KMS-11 (cell line): ENCODE results near the gene CHST10.

Experiments used
- H2AFZ ChIP-seq: fragments of 200-600 bp; sonication (generic); 2 replicates; pipeline ENCODE4 v1.6.1; 2016; ENCODE audit warnings: antibody characterized with exemption, mixed run types, low read depth
- H3K27ac ChIP-seq: fragments of 200-600 bp; sonication (generic); 2 replicates; pipeline ENCODE4 v1.6.1; 2016; ENCODE audit warnings: mild to moderate bottlenecking, mixed run types
- H3K27me3 ChIP-seq: fragments of 200-600 bp; sonication (generic); 2 replicates; pipeline ENCODE4 v1.6.1; 2017; ENCODE audit warnings: mild to moderate bottlenecking, low read depth, mixed run types, moderate library complexity; ENCODE audit not compliant: insufficient read depth
- H3K36me3 ChIP-seq: fragments of 200-600 bp; sonication (generic); 2 replicates; pipeline ENCODE4 v1.6.1; 2017; ENCODE audit warnings: mild to moderate bottlenecking, mixed run types; ENCODE audit not compliant: insufficient read depth
- H3K4me1 ChIP-seq: fragments of 200-600 bp; sonication (generic); 2 replicates; pipeline ENCODE4 v1.6.1; 2016; ENCODE audit warnings: mild to moderate bottlenecking, low read depth, mixed run types; ENCODE audit not compliant: poor library complexity, severe bottlenecking
- H3K4me2 ChIP-seq: fragments of 200-600 bp; sonication (generic); 2 replicates; pipeline ENCODE4 v1.7.0; 2016; ENCODE audit warnings: mild to moderate bottlenecking, mixed run types
- H3K4me3 ChIP-seq: fragments of 200-600 bp; sonication (generic); IDR thresholded peaks from 2 replicates; pipeline ENCODE4 v1.6.1; 2017; ENCODE audit warnings: low read depth, low read length, mixed read lengths; ENCODE audit not compliant: insufficient read depth
- H3K79me2 ChIP-seq: fragments of 200-600 bp; sonication (generic); 2 replicates; pipeline ENCODE4 v1.6.1; 2016; ENCODE audit warnings: low read depth, mixed run types; ENCODE audit not compliant: insufficient read depth
- H3K9ac ChIP-seq: fragments of 200-600 bp; sonication (generic); 2 replicates; pipeline ENCODE4 v1.6.1; 2016; ENCODE audit warnings: mild to moderate bottlenecking, mixed run types
- H4K20me1 ChIP-seq: fragments of 200-600 bp; sonication (generic); 2 replicates; pipeline ENCODE4 v1.6.1; 2016; ENCODE audit warnings: mild to moderate bottlenecking, mixed run types; ENCODE audit not compliant: insufficient read depth
- TF ChIP-seq, protein P1 (sequence below): fragments of 200-600 bp; sonication (generic); conservative IDR thresholded peaks from 2 replicates; pipeline ENCODE4 v1.6.1; 2017; ENCODE audit warnings: low read depth, mild to moderate bottlenecking, antibody characterized with exemption, low read length, moderate library complexity, mixed read lengths

CHST10 gene

DNA sequence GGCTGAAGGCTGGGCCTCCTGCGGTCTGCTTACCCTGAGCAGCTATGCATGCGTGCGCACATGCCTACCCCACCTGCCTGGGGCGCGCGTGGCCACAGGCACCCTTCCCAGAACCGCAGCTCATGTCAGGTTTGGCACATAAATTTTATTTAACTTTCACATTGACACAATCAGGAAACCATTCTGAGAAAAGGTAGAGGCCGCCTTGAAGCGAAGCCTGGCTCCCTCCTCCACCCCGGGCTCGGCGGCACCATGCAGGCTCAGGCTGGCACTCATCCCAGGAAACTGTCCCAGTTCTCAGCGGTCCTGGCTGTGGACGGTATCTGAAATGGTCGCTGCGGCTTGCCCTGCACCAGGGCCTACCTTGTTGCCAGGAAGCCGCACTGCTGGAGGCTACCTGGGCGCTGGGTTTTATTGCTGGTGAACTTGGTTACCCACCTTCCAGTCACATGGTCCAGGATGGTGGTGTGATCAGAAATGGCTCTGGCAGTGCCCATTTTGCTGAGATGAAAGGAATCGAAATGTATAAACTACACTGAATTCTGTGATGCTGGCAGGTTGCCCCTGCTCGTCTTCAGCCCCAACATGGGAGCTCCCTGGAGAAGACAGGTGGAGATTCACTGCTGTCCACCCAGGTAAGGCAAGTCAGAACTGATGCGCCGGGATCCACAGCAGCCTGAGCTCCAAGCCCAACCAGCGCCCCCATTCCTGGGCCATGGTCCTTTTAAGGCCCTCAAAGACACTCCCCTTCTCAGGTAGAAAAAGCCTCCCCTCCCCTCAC, 25.5 kb downstream of the CHST10 start:
- TF ChIP-seq, protein P1, sequence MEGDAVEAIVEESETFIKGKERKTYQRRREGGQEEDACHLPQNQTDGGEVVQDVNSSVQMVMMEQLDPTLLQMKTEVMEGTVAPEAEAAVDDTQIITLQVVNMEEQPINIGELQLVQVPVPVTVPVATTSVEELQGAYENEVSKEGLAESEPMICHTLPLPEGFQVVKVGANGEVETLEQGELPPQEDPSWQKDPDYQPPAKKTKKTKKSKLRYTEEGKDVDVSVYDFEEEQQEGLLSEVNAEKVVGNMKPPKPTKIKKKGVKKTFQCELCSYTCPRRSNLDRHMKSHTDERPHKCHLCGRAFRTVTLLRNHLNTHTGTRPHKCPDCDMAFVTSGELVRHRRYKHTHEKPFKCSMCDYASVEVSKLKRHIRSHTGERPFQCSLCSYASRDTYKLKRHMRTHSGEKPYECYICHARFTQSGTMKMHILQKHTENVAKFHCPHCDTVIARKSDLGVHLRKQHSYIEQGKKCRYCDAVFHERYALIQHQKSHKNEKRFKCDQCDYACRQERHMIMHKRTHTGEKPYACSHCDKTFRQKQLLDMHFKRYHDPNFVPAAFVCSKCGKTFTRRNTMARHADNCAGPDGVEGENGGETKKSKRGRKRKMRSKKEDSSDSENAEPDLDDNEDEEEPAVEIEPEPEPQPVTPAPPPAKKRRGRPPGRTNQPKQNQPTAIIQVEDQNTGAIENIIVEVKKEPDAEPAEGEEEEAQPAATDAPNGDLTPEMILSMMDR = no peak
- no peak overlapping the region for H3K27ac ChIP-seq
- H3K4me3 ChIP-seq = no peak overlapping the region
- no peaks in the 10 kb centered on the region for H3K27me3 ChIP-seq
- no peaks in the 10 kb centered on the region for H3K36me3 ChIP-seq
- no peaks in the 10 kb centered on the region for H3K79me2 ChIP-seq
- H3K4me2 ChIP-seq = no peak overlapping the region
- no peaks in the 10 kb centered on the region for H3K4me1 ChIP-seq
- no peaks in the 10 kb centered on the region for H4K20me1 ChIP-seq
- no peak overlapping the region for H3K9ac ChIP-seq
- H2AFZ ChIP-seq = no peak overlapping the region

DNA sequence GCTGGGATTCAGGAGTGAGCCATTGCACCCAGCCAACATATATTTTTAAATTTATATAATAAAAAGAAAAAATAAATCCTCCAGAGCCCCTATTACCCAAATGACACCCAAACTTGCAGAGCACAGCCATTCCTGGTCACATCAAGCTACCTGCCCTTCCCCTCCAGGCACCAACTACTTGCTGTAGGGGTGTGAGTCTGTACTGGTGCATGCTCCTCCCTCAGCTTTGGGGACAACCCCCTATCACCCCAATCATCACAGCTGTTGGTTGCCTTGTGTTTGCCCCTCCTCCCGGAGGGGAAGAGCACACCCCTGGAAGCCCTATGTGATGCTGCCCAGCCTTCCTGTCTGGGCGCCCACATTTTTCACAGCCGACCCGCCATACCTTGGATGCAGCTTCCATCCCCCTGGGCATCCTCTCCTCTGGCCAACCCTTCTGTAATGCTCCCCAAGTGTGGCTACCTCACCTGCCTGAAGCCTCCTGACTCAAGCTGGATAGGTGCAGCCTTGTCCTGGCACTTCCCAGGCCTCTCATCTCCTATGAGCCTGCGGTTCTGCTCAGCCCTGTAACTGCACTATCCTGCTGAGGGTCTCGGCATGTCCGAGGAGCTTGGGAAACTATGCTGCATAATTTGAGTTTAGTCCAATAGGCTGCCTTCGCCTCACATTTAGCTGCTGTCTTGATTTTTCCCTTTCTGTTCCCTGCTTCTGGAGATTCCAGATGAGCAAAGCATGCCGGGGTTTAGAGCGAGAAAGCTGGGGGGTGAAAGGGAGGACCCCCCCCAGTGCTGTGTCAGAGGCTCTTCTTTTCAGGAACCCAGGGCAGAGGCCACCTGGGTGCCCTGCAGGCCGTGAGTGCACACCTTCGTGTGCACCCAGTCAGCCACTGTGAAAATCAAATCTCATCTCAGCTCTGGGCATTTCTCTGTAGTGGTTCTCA, 27.2 kb downstream of the CHST10 start:
- Histone ChIP-seq H3K79me2 (no peaks in the 10 kb centered on the region), H3K9ac (no peak overlapping the region), H3K36me3 (no peaks in the 10 kb centered on the region), H3K4me3 (no peak overlapping the region), H4K20me1 (no peaks in the 10 kb centered on the region), H3K4me1 (no peaks in the 10 kb centered on the region), H3K27ac (no peak overlapping the region), H3K27me3 (no peaks in the 10 kb centered on the region), H2AFZ (no peak overlapping the region), H3K4me2 (no peak overlapping the region)
- TF ChIP-seq, protein P1 = no peak

DNA sequence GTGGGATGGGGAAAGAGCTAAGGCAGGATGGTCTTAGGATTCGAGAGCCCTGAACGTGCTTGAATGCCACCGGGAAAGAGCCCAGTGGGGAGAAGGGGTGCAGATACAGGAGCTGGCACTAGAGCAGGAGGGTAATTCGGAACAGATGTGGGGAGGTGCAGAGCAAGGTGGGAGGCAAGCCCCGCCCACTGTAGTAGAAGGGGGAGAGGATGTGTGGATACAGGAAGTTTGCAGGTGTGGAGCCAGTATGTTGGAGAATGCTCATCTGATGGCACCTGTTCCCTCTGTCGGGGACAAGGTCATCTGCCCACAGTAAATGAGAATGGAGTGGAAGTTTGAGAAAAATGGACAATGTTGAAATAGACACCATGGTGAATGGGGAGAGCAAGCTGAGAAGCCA, 28.8 kb downstream of the CHST10 start:
- Histone ChIP-seq H3K79me2 (no peaks in the 10 kb centered on the region), H3K4me1 (no peaks in the 10 kb centered on the region), H3K4me3 (no peak overlapping the region), H2AFZ (no peak overlapping the region), H3K9ac (no peak overlapping the region), H3K36me3 (no peaks in the 10 kb centered on the region), H3K27ac (no peak overlapping the region), H3K27me3 (no peaks in the 10 kb centered on the region), H4K20me1 (no peaks in the 10 kb centered on the region), H3K4me2 (no peak overlapping the region)
- TF ChIP-seq, protein P1 = no peak

DNA sequence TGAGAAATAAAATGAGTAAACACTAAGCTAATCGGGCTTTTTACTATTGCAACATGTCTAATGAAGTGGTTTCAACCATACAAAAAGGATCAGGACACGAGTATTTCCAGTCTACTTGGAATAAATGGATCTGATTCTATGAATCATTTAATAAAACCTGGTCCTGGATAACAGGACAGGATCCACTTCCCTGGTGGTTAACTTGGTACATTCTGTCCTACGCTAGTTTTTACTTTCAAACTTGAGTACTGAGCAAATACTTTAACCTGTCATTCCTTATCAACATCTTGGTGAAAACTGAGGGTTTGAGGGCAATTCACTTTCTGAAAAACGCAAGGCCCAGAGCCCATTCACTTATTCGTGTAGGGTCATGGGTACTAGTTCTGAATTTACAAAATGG, 33.5 kb downstream of the CHST10 start:
- H4K20me1 ChIP-seq = no peaks in the 10 kb centered on the region
- H3K79me2 ChIP-seq = no peaks in the 10 kb centered on the region
- no peak overlapping the region for H2AFZ ChIP-seq
- H3K4me3 ChIP-seq = no peak overlapping the region
- H3K27me3 ChIP-seq = no peaks in the 10 kb centered on the region
- H3K27ac ChIP-seq = no peak overlapping the region
- no peak overlapping the region for H3K9ac ChIP-seq
- no peaks in the 10 kb centered on the region for H3K36me3 ChIP-seq
- TF ChIP-seq, protein P1 = no peak
- no peaks in the 10 kb centered on the region for H3K4me1 ChIP-seq
- no peak overlapping the region for H3K4me2 ChIP-seq
